SK-N-SH (cell line): ENCODE results near the gene MMAA. TPM values are rescaled to one million over a fixed set of nuclear protein-coding genes. Genes with fewer than 3 reads are reported as not detected.

ENCODE experiments used
- CTCF ChIA-PET: fragments of 300-600, 350-600 bp; formaldehyde crosslinking; extraction: SDS; loops from one replicate; lab custom pipeline; 2021; lab: Yijun Ruan, JAX
- POLR2A ChIA-PET: fragments of 350-600 bp; sonication (Branson Sonifier 250); formaldehyde crosslinking; extraction: SDS; loops from one replicate; lab custom pipeline; 2020; ENCODE audit warnings: antibody characterized with exemption, inconsistent platforms; lab: Yijun Ruan, JAX
- DNase-seq: peaks from one replicate; pipeline ENCODE4 v3.0.0; 2012
- H2AFZ ChIP-seq: fragments of 200-600 bp; sonication (generic); 2 replicates; pipeline ENCODE4 v1.8.1; 2016; ENCODE audit warnings: antibody characterized with exemption, mild to moderate bottlenecking, low read depth
- H3F3A ChIP-seq: fragments of 200-600 bp; sonication (generic); replicated peaks from 2 replicates; pipeline ENCODE3; 2016; ENCODE audit warnings: antibody characterized with exemption, mild to moderate bottlenecking; ENCODE audit not compliant: insufficient read depth
- H3K27ac ChIP-seq, 2 experiments: fragments of 200-500 bp in 1 of 2; fragments of 200-600 bp in 1 of 2; sonication (Bioruptor generic) in 1 of 2; sonication (generic), shearing (Covaris generic) in 1 of 2; 2 replicates each; pipeline versions ENCODE4 v1.5.1 to v1.6.1; 2014 to 2016; ENCODE audit warnings: low read depth in 2 of 2, inconsistent platforms in 1 of 2, low read length in 1 of 2, mild to moderate bottlenecking in 1 of 2, mixed read lengths in 1 of 2
- H3K27me3 ChIP-seq: fragments of 200-600 bp; sonication (generic), shearing (Covaris generic); 2 replicates; pipeline ENCODE4 v1.6.1; 2016; ENCODE audit warnings: mixed run types; ENCODE audit not compliant: insufficient read depth
- H3K36me3 ChIP-seq, 2 experiments: fragments of 200-500 bp in 1 of 2; fragments of 200-600 bp in 1 of 2; sonication (Bioruptor generic) in 1 of 2; sonication (generic) in 1 of 2; replicated peaks in 1 of 2; 2 replicates each; pipeline versions ENCODE3 to v1.5.1; 2014 to 2016; ENCODE audit warnings: low read length in 1 of 2, mild to moderate bottlenecking in 1 of 2; ENCODE audit not compliant: insufficient read depth in 2 of 2, control insufficient read depth in 1 of 2
- H3K4me1 ChIP-seq, 2 experiments: fragments of 200-500 bp in 1 of 2; fragments of 200-600 bp in 1 of 2; sonication (Bioruptor generic) in 1 of 2; sonication (generic), shearing (Covaris generic) in 1 of 2; 2 replicates each; pipeline versions ENCODE4 v1.5.1 to v1.6.1; 2014 to 2016; ENCODE audit warnings: low read depth in 1 of 2, low read length in 1 of 2, mixed run types in 1 of 2; ENCODE audit not compliant: insufficient read depth in 2 of 2, control insufficient read depth in 1 of 2
- H3K4me2 ChIP-seq: fragments of 200-600 bp; sonication (generic), shearing (Covaris generic); 2 replicates; pipeline ENCODE4 v1.6.1; 2017; ENCODE audit warnings: mixed run types
- H3K4me3 ChIP-seq, 2 experiments: fragments of 200-500 bp in 1 of 2; fragments of 200-600 bp in 1 of 2; sonication (Bioruptor generic) in 1 of 2; sonication (generic), shearing (Covaris generic) in 1 of 2; 2 replicates each; pipeline versions ENCODE4 v1.5.1 to v1.8.1; 2014 to 2016; ENCODE audit warnings: low read depth in 2 of 2, inconsistent platforms in 1 of 2, low read length in 1 of 2, mild to moderate bottlenecking in 1 of 2, mixed read lengths in 1 of 2, moderate library complexity in 1 of 2
- H3K79me2 ChIP-seq: fragments of 200-600 bp; sonication (generic); 2 replicates; pipeline ENCODE4 v1.8.1; 2017; ENCODE audit warnings: mild to moderate bottlenecking; ENCODE audit not compliant: insufficient read depth
- H3K9ac ChIP-seq: fragments of 200-600 bp; sonication (generic); 2 replicates; pipeline ENCODE4 v1.6.1; 2017; ENCODE audit warnings: mixed run types
- H3K9me2 ChIP-seq: fragments of 200-600 bp; sonication (generic); 2 replicates; pipeline ENCODE4 v1.6.1; 2017; ENCODE audit warnings: mixed run types
- H3K9me3 ChIP-seq: fragments of 200-600 bp; sonication (generic); 2 replicates; pipeline ENCODE4 v1.6.1; 2017; ENCODE audit warnings: mixed run types, mild to moderate bottlenecking, moderate library complexity
- H4K20me1 ChIP-seq: fragments of 200-600 bp; sonication (generic); 2 replicates; pipeline ENCODE4 v1.6.1; 2017; ENCODE audit warnings: mild to moderate bottlenecking, mixed run types; ENCODE audit not compliant: insufficient read depth
- CHD2 ChIP-seq: fragments of 150-350 bp; IDR thresholded peaks from 2 replicates; pipeline ENCODE4 v1.6.1; 2018; ENCODE audit warnings: low read length; ENCODE audit not compliant: partially characterized antibody
- EP300 ChIP-seq, 2 experiments: IDR thresholded peaks; 2 replicates each; pipeline versions ENCODE4 v1.4.0 to v1.6.1; 2012; ENCODE audit warnings: borderline replicate concordance in 1 of 2, low read depth in 1 of 2, low read length in 1 of 2
- FOSL2 ChIP-seq: IDR thresholded peaks from 2 replicates; pipeline ENCODE4 v1.4.0; 2012; ENCODE audit warnings: low read depth, mild to moderate bottlenecking, moderate library complexity, borderline replicate concordance
- FOXJ3 ChIP-seq: sonication (generic); formaldehyde crosslinking; IDR thresholded peaks from 2 replicates; pipeline ENCODE4 v1.5.1; 2020; ENCODE audit warnings: mild to moderate bottlenecking, missing genetic modification reagents
- GABPA ChIP-seq: IDR thresholded peaks from 2 replicates; pipeline ENCODE4 v1.4.0; 2012; ENCODE audit warnings: low read depth, mild to moderate bottlenecking
- JUND ChIP-seq: IDR thresholded peaks from 2 replicates; pipeline ENCODE4 v1.4.0; 2012
- MEF2A ChIP-seq: IDR thresholded peaks from 2 replicates; pipeline ENCODE4 v1.4.0; 2012; ENCODE audit warnings: low read depth, borderline replicate concordance
- MXI1 ChIP-seq: IDR thresholded peaks from 2 replicates; pipeline ENCODE4 v1.6.1; 2012; ENCODE audit warnings: mild to moderate bottlenecking, low read depth, low read length, improper control_type of control experiment
- NFIC ChIP-seq: IDR thresholded peaks from 2 replicates; pipeline ENCODE4 v1.4.0; 2012; ENCODE audit warnings: borderline replicate concordance
- NRF1 ChIP-seq: IDR thresholded peaks from 2 replicates; pipeline ENCODE4 v1.6.1; 2012; ENCODE audit warnings: low read depth, mild to moderate bottlenecking, low read length
- POLR2AphosphoS5 ChIP-seq: IDR thresholded peaks from 2 replicates; pipeline ENCODE4 v1.6.1; 2012; ENCODE audit warnings: low read depth, low read length
- RAD21 ChIP-seq: IDR thresholded peaks from 2 replicates; pipeline ENCODE4 v1.6.1; 2012; ENCODE audit warnings: mild to moderate bottlenecking, low read length
- RFX5 ChIP-seq: IDR thresholded peaks from 2 replicates; pipeline ENCODE4 v1.6.1; 2012; ENCODE audit warnings: mild to moderate bottlenecking, improper control_type of control experiment, low read length
- RXRA ChIP-seq: IDR thresholded peaks from 2 replicates; pipeline ENCODE4 v1.4.0; 2012; ENCODE audit warnings: low read depth, mild to moderate bottlenecking, borderline replicate concordance
- SIN3A ChIP-seq: IDR thresholded peaks from 2 replicates; pipeline ENCODE4 v1.6.1; 2012; ENCODE audit warnings: low read depth, mild to moderate bottlenecking, low read length, moderate library complexity, borderline replicate concordance
- TAF1 ChIP-seq: IDR thresholded peaks from 2 replicates; pipeline ENCODE4 v1.6.1; 2012; ENCODE audit warnings: low read depth, mild to moderate bottlenecking, low read length, moderate library complexity, borderline replicate concordance
- YY1 ChIP-seq: IDR thresholded peaks from 2 replicates; pipeline ENCODE4 v1.4.0; 2012; ENCODE audit warnings: low read depth, mild to moderate bottlenecking
- WGBS: methylation state at CpG from one replicate; pipeline ENCODE4 v1.1.6; 2017; ENCODE audit warnings: low lambda C conversion rate; 5-methylcytosine and 5-hydroxymethylcytosine counted together
- polyA plus RNA-seq, 3 experiments: library from polyadenylated mRNA; depleted of rRNA; stranded (reverse); fragments of >200 nt; gene quantifications; 2 replicates each; pipeline ENCODE4 v1.2.3, GENCODE V29; 2012
- TF ChIP-seq, protein P1 (sequence below): IDR thresholded peaks from 2 replicates; pipeline ENCODE4 v1.4.0; 2012; ENCODE audit warnings: low read depth, borderline replicate concordance
- TF ChIP-seq, protein P2 (sequence below): IDR thresholded peaks from 2 replicates; pipeline ENCODE4 v1.6.1; 2012; ENCODE audit warnings: mild to moderate bottlenecking, low read depth, low read length, moderate library complexity

MMAA gene
- polyA plus RNA-seq, 1 of the 3 experiments (the other 2 are of a cell fraction): 2.2 TPM

DNA sequence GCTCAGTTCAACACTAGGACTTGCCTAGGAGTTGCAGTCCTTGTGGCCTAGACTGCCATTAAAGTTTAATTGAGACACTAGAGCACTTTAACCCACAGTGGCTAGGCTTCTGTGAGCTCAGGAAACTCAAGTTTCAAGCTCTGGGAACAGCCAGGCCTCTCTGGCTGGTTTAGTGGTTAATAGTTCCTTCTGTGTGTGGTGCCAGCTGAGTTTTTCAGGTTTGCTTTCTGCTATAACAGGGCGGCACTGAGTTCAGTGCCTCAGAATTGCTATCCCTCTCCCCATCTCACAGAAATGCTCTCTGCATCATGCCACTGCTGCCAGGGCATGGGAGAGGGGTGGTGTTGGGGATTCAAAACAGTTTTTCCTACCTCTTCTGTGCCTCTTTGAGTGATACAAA lies 15.9 kb downstream of the MMAA start:
- ChIA-PET CTCF (interaction anchor here (0.9 kb wide), 1 partner anchor 15 kb away, joined by 3 read pairs; the partner anchor contains the start of gene MMAA), POLR2A (no interaction called here)
- H3K79me2 ChIP-seq: no peaks in the 10 kb centered on the region
- no peak for TF ChIP-seq RAD21
- no peak for TF ChIP-seq POLR2AphosphoS5
- no peak for TF ChIP-seq NFIC
- TF ChIP-seq, protein P1, sequence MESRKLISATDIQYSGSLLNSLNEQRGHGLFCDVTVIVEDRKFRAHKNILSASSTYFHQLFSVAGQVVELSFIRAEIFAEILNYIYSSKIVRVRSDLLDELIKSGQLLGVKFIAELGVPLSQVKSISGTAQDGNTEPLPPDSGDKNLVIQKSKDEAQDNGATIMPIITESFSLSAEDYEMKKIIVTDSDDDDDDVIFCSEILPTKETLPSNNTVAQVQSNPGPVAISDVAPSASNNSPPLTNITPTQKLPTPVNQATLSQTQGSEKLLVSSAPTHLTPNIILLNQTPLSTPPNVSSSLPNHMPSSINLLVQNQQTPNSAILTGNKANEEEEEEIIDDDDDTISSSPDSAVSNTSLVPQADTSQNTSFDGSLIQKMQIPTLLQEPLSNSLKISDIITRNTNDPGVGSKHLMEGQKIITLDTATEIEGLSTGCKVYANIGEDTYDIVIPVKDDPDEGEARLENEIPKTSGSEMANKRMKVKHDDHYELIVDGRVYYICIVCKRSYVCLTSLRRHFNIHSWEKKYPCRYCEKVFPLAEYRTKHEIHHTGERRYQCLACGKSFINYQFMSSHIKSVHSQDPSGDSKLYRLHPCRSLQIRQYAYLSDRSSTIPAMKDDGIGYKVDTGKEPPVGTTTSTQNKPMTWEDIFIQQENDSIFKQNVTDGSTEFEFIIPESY: no peak
- TF ChIP-seq, protein P2, sequence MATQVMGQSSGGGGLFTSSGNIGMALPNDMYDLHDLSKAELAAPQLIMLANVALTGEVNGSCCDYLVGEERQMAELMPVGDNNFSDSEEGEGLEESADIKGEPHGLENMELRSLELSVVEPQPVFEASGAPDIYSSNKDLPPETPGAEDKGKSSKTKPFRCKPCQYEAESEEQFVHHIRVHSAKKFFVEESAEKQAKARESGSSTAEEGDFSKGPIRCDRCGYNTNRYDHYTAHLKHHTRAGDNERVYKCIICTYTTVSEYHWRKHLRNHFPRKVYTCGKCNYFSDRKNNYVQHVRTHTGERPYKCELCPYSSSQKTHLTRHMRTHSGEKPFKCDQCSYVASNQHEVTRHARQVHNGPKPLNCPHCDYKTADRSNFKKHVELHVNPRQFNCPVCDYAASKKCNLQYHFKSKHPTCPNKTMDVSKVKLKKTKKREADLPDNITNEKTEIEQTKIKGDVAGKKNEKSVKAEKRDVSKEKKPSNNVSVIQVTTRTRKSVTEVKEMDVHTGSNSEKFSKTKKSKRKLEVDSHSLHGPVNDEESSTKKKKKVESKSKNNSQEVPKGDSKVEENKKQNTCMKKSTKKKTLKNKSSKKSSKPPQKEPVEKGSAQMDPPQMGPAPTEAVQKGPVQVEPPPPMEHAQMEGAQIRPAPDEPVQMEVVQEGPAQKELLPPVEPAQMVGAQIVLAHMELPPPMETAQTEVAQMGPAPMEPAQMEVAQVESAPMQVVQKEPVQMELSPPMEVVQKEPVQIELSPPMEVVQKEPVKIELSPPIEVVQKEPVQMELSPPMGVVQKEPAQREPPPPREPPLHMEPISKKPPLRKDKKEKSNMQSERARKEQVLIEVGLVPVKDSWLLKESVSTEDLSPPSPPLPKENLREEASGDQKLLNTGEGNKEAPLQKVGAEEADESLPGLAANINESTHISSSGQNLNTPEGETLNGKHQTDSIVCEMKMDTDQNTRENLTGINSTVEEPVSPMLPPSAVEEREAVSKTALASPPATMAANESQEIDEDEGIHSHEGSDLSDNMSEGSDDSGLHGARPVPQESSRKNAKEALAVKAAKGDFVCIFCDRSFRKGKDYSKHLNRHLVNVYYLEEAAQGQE: no peak
- no peak for TF ChIP-seq MXI1
- no peak for TF ChIP-seq RXRA
- TF ChIP-seq SIN3A: no peak
- no peak for TF ChIP-seq NRF1
- no peak for TF ChIP-seq TAF1
- no peak for TF ChIP-seq RFX5
- no peak for TF ChIP-seq YY1
- TF ChIP-seq EP300 (IDR thresholded peaks at IDR 0.05; ENCODE audit: borderline replicate concordance in 1 of 2, low read depth in 1 of 2, low read length in 1 of 2): no peak
- TF ChIP-seq FOXJ3: no peak
- no peak for TF ChIP-seq MEF2A
- TF ChIP-seq FOSL2: no peak
- TF ChIP-seq JUND: no peak
- no peak for TF ChIP-seq CHD2
- TF ChIP-seq GABPA: no peak
- no peak overlapping the region for H3K4me2 ChIP-seq
- H3K27ac ChIP-seq: no peak overlapping the region
- no peak overlapping the region for H3K9ac ChIP-seq
- H3K4me1 ChIP-seq: no peaks in the 10 kb centered on the region
- H3K27me3 ChIP-seq: no peaks in the 10 kb centered on the region
- no peak for DNase-seq
- H3K9me3 ChIP-seq: no peaks in the 10 kb centered on the region
- no peaks in the 10 kb centered on the region for H3F3A ChIP-seq
- WGBS: 60% methylated on average over 1 of the region's 1 CpG
- H2AFZ ChIP-seq: no peak overlapping the region
- H3K4me3 ChIP-seq: no peak overlapping the region
- H3K9me2 ChIP-seq: no peaks in the 10 kb centered on the region
- no peaks in the 10 kb centered on the region for H4K20me1 ChIP-seq
- peaks cover 0 to 5% of the 10 kb centered on the region in 2 experiments for H3K36me3 ChIP-seq
